GF-D8 (cell line): ENCODE data around the gene MSI2.

Experiments
- DNase-seq: peaks from one replicate; lab custom pipeline; 2025; lab: John Stamatoyannopoulos, UW

MSI2 gene

GRCh38 chr17:57541472-57542394 is 285.4 kb downstream of the MSI2 start:
- DNase-seq = no peak

DNA sequence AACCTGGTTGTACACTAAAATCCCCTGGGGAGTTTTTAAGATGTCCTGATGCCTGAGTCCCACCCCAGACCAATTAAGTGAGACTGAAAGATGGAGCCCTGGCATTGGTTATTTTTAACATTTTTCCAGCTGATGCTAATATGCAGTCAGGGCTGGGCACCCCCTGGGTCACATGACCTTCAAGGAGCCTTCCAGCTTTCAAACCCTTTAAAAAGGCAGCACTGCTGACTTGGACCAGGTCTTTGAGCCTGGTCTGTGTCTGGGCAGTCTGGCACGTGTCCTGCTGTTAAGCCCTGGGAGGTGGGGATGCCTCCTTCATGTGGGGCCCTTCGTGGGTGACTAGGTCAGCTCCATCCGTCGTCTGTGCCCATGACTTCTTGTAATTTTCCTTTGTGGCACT is 286.2 kb downstream of the MSI2 start:
- DNase-seq = no peak

- DNase-seq = no peak
These were observed 286.9 kb downstream of the MSI2 start for GRCh38 chr17:57543230-57543629.

DNA sequence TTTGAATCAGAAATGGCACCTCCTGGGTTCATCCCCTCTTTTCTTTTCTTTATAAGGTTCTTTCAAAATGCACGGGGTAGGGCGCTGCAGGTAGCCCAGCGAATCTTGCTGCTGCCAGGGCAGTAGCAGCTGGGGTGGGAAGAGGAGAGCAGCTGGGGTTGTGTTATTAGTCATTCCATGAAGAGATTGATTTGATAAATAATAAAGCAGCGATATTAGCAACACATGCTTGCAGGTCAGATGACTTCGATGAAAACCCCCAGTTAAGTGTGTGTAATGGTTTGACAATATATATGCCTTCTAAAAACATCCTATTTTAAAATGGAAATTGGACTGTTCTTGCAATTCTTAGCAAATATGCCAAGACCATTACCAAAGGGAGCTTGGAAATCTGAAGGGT is 288.1 kb downstream of the MSI2 start:
- no peak for DNase-seq

GRCh38 chr17:57544834-57545463 is 288.6 kb downstream of the MSI2 start:
- no peak for DNase-seq

DNA sequence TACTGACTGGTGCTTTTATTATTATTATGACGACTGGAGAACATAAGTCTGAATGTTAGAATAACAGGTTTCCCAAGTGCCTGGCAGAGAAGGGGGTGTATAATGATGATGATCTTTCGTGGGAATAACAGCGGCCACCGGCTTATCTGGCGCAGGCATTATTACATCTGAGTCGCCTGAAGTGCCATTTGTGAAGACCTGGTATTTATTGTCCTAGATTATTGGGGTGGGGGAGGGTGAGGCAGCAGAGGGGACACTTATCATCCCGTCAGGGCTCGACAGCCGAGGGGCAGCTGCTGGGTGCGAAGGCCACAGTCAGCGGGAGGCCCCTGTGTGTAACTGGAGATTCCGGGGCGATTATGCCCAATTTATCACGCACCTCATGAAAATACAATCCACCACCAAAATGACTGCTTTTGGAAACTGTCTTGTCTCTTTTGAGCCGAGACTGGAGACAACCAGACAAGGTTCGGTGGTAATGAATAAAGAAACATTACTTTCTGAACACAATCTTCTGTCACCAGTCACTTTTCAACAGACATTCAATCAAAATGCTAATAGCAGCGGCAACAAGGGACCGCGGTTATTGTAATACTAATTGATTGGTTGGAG is 289.5 kb downstream of the MSI2 start:
- DNase-seq = no peak

DNA sequence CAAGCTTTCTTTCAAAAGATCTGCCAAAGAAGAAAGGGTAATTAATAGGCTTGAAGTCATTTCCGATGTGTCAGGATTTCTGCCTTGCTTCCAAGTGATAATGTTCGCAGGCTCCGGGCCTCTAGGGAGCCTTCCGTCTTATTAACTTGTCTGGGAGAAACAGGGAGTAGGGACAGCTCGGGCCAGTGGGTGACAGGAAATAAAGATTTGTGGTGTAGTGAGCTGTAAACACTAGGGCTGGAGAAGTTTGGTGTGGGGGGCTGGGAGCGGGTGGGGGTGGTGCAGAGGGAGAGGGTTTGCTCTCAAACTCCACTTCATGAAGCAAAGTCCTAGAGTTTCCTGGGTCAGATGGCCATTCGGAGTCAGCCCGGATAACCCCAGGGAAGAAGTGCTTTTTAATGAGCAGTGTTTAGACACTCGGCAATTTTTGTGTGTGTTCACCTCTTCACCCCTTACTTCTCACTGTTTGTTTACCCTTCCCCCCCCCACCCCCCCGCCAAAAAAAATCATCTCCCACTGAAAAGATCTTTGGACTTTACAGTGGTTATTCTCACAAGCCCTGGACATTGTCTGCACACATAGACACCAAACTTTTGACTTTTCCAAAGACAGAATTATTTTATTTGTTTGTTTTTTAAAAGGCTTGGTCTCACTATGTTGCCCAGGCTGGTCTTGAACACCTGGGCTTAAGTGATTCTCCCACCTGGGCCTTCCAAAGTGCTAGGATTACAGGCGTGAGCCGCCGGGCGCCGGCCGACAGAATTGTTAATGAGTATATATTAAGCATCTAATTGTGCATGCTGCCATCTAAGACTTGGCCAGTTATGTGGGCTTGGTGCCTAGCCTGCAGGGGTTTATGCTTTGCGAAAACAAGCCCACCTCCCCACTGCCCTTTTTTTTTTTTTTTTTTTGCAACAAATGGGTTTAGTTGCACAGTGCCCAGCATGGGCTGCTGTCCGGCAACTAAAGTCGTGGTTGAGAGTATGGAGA is 292.4 kb downstream of the MSI2 start:
- DNase-seq = no peak

DNA sequence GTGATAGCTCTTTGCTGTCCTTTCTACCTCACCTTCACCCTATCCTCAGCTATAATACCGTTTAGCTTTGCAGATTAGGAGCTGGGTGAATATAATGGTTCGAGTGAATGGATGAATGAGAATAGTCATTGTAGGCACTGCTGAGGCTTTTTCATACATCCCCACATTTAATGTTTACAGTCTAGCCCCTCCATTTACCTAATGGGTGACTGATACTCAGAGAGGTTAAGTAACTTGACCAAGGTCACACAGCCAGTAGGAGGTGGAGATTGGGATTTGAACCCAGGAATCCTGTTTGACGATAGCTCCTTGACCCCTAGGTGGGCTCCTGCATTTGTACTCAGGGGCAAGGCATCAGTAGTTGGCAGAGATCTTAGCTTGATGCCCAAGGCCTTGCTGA is 293.1 kb downstream of the MSI2 start:
- DNase-seq = no peak

GRCh38 chr17:57550016-57550415 is 293.7 kb downstream of the MSI2 start:
- DNase-seq = no peak

DNA sequence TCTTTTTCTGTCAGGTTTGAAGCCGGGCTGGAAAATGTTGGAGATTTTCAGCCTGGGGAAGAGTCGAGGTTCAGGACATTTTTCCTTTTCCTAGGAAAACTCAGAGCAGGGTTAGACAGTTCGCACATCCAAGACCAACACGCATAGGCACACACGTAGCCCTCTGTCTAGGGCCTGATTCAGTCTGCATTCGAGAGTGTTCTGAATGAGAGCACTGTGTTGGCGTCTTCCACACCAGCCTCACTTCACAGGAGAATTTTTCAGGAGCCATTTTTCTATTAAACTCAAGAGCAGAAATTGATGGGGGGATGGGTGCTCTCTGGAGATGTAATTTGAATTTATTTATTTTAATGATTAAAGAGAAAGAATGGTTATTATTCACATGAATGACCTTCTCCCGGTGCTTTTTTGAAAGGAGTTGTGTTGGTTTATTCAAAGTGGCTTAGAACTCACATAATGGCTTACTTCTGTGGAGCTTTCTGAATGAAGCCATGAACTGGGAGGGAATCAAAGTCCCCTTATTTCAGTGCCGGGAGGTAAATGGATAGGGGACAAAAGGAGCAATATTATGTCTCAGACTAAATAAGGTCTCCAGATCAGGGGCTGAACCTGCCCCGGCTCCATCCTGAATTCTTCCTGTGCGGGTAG is 294.5 kb downstream of the MSI2 start:
- no peak for DNase-seq

DNA sequence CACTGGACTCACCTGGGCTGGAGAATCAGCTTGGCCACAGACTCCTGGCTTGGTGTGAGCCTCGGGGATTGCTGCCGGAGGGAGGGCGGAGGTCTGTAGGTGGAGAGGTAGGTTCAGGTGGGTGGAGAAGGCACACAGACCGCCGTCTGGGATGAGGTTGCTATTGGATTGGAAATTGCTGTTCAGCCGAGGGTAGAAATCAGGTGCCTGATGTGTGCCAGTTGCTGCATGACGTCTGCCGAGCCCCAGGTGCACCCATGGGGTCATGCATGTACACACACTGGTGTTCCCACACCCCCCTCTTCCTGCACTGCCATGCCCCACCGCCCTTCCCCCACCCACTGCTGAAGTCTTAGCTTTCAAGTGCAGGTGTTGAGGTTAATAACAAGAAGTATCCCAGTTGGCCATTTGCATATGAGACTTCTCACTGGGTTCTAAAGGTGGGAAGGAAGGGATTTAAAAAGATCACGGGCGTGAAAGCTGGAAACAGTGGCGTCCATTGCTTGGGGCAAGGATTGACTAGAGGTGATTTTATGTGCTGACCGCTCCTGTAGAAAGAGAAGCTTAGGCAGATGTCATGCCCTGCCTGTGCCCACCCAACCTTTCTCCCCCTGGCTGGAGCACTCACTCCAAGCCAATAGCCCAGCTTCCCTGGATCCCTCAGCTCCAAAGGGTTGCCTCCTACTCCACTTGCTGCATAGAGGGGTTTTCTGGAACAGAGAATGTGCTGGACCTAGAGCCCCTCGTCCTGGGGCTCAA is 295.2 kb downstream of the MSI2 start:
- no peak for DNase-seq

GRCh38 chr17:57552114-57552624 is 295.8 kb downstream of the MSI2 start:
- DNase-seq = no peak

GRCh38 chr17:57553526-57553925 is 297.2 kb downstream of the MSI2 start:
- no peak for DNase-seq

- DNase-seq = no peak
These were observed 297.9 kb downstream of the MSI2 start for GRCh38 chr17:57553991-57554825.

GRCh38 chr17:57554826-57555635 is 298.7 kb downstream of the MSI2 start:
- no peak for DNase-seq

DNA sequence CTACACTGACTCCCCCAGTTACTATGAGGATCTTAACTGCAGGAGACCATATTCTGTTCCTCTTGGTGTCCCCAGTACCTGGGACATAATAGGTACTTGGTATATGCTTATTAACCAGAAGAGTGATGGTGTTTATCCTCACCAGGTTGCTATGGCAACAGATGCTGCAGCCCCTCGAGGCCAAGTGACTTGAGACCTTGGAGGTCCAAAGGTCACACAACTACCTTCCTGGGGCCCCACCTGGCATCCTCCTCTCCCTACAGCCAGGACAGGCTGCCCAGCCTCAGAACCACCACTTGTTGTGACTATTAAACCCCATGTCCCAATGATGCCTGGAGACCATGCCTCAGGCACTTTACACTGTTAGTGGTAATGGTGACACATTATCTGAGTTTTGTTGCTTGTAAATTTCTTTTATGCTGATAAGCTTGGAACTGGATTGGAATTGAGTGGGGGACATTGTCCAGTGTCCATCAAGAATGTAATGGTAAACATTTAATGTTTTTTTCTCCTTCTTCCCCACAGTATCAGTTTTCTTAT is 299.4 kb downstream of the MSI2 start:
- no peak for DNase-seq

DNA sequence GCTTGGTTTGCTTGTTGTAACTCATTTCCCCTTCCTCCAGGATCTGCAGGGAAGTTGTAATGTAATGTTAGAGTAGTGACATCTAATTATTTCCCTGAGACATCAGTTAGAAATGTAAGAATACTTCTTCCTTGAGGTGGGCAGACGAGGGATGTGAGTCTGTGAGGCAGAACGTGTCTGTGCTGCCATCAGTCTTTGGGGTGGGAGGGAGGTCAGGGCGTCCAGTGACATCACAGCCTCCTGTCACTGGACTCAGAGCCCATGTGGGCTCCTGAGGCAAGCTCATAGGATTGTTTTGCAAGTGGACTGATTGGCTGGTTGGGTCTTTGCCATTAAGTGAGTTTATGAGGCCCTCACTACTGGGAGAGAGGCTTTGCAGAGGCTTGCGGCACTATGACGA is 300.0 kb downstream of the MSI2 start:
- no peak for DNase-seq

- no peak for DNase-seq
These were observed 300.7 kb downstream of the MSI2 start for GRCh38 chr17:57556977-57557376.
